ENCODE data around the gene CD151.

Gene CD151

GRCh38 chr11:829176-829846 lies 3.4 kb upstream of the CD151 start:
- H3K27ac ChIP-seq: peak overlapping the region; percentile 98
- TF ChIP-seq CTCF (conservative IDR thresholded peaks at IDR 0.05): no peak
- no peak for TF ChIP-seq ZFX (IDR thresholded peaks at IDR 0.05)

- H3K27ac ChIP-seq: no peak overlapping the region; the same call in 1 of the 2 replicates
- no peak for TF ChIP-seq ZFX (IDR thresholded peaks at IDR 0.05)
- TF ChIP-seq CTCF (conservative IDR thresholded peaks at IDR 0.05): no peak
Observed at GRCh38 chr11:829847-830294, 2.9 kb upstream of the CD151 start.

- TF ChIP-seq CTCF (conservative IDR thresholded peaks at IDR 0.05): no peak
- H3K27ac ChIP-seq: no peak overlapping the region
Observed at GRCh38 chr11:830295-831117, 2.2 kb upstream of the CD151 start.

GRCh38 chr11:831118-831864 lies 1.5 kb upstream of the CD151 start:
- TF ChIP-seq ZFX (IDR thresholded peaks at IDR 0.05): no peak
- TF ChIP-seq CTCF (conservative IDR thresholded peaks at IDR 0.05): no peak
- peak overlapping the region; percentile 97 for H3K27ac ChIP-seq

GRCh38 chr11:831961-832528 lies 707 bp upstream of the CD151 start:
- H3K27ac ChIP-seq: peak overlapping the region; percentile 97
- no peak for TF ChIP-seq CTCF (conservative IDR thresholded peaks at IDR 0.05)

- peak overlapping the region; percentile 97 for H3K27ac ChIP-seq
- TF ChIP-seq ZFX (IDR thresholded peaks at IDR 0.05) (peak; percentile 28; the same call in 1 of the 2 replicates), CTCF (conservative IDR thresholded peaks at IDR 0.05) (no peak)
Observed at GRCh38 chr11:833114-833791, 501 bp downstream of the CD151 start.
